ENCODE results near the gene COLEC12.

The COLEC12 gene

DNA sequence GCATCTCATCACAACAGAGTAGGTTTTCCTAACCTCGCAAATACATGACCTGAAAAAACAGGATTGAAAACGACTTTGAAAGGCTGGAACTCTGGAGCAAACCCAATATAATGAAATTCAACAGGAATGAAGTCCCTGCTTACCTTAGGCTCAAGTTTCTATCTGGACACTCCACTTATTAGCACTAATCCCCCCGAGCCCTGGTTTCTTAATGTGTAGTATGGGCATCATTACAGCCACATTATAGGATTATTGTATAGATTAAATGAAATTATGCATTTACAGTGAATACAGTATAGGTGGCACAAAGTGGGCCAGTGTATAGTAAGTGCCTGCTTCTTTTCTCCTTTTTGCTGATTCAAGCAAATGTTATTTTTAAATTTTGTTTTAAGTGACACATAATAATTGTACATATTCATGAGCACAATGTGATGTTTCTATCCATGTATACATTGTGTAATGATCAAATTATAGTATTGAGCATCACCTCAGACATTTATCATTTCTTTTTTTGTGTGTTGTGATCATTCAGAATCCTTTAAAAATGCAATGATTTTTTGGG lies 118.0 kb downstream of the COLEC12 start:
- no peak for FAIRE-seq

DNA sequence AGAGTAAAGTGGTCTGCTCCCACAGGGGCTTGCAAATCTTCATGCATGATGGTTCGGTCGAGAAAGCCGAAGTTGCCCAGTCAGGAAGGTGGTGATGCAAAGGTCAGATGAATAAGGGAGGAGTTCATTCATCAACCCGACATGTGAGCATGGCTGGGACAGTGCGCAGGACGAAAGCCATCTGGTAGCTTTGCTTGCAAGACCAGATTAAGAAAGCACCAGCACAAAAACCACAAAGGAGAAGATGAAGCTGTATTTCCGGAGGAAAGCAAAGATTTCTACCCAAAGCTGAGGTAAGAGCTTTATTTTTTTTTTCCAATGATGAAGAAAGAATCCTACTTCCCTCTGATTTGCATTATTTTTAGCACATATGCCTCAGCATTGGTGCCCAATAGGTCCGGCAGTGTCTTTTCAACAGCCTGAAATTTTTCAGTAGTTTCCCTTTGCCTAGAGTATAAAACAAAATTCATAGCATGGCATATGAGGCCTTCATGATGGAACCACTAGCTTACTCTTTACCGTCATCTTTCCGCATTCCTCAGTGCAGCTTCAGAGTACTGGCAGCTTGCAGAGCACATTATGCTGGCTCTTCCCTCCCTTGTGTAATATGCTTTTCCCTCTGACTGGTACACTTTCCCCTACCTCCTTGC lies 120.7 kb downstream of the COLEC12 start:
- FAIRE-seq, result no peak

DNA sequence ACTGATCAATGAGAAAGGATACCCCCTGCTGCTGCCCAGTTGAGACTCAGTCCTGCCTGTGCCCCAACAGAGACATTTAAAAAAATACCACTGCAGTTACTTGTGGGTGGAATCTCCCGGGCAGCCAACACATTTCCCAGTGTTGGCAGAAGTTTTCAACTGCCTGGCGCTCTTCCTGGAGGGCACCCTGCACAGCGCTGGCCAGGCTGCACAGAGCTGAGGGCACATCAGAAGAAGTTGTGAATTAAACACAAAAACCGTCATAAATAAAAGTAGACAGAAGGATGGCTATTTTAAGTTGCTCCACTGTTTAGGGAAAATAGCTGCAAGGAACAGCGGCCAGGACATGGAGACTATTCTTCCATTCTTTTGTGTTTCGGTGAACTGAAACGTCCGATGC lies 122.4 kb downstream of the COLEC12 start:
- FAIRE-seq, result no peak

DNA sequence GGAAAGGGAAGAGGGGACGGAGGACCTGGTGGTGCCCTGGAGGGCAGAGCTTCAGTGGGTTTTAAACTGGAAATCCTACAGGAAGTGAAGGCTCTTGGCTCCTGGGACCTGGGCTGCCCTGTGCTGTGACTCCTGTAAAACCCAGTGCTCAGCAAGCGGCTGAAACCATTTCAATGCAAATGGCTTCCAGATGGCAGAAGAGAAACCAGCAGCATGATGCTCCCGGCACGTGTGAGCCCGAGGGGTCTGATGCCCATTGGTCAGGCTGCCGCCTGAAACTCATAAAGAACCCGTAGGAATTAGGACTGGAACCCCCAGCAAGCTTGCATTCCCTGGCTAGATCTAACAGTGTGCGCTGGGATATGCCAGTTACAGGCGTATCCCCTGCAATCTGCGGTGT lies 123.4 kb downstream of the COLEC12 start:
- no peak for FAIRE-seq

DNA sequence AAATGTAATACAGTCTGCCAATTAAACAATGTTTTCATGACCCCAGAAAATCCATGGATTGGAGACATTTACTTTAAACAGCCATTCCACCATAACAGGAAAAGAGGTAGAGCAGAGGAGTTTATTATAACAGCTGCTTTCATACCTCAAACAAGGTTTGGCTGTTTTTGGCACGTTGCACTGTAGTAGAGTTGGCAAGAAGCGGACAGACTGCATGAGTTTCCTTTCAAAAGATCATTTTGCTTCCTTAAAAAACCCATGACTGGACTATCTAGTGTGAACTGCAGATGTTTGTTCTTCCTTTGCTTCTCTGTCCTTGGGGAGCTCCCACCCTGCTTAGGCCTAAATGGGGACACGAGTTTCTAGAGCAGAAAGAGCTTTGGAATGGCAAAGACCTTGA lies 124.2 kb downstream of the COLEC12 start:
- FAIRE-seq, result no peak

DNA sequence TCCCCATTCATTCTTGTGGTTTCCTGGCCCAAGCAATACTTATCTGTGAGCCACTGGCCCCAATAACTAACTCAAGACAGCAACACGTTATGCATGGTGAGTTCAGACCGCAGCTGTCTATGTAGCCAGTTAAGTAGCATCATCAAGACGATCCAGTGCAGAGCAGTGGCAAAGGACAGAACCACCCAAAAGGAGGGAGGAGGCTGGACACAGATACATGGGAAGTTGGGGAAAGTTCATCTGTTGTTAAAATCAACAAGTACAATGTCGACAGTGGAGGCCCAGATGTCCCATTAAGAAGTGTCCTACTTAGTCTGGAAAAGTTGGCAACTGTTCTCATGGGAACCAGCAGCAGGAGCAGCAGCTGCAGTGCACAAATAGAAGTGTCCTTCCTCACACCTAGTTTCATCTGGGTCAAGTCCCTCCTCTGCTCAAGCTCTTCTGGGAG lies 125.8 kb downstream of the COLEC12 start:
- FAIRE-seq, result no peak

DNA sequence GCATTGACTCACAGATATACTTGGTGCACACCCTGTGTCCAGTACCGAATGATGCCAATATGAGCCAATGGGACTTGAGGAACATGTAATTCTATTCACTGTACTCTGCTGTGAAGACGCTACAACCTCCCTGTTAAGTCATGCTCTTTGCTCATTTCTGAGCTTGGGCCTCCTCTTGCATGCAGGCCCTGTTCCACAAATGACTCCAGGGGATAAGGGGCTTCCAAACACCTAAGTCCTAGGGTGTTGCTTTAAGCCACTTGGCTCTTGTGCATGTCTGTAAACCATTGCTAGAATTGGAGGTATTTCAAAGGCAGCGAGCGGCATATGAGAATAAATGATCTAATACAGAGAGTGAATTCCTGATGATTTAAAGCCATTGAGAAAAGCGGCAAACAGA lies 126.7 kb downstream of the COLEC12 start:
- FAIRE-seq, result no peak

DNA sequence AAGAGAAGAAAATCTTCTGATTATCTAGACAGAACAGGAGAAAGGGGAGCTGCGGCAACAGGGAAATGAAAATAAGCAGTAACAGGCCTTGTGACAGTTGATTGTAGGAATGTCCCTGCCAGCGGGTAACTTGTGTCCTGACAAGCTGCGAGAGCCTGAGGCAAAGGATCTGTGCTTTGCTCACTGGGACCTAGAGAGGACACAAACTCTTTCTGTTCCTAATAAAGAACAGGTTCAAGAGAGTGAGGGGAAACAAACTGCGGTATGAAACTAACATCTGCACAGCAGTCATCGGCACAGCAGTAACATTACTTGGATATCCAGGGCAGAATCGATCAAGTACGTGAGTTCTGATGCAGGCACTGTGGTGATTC lies 128.9 kb downstream of the COLEC12 start:
- no peak for FAIRE-seq

DNA sequence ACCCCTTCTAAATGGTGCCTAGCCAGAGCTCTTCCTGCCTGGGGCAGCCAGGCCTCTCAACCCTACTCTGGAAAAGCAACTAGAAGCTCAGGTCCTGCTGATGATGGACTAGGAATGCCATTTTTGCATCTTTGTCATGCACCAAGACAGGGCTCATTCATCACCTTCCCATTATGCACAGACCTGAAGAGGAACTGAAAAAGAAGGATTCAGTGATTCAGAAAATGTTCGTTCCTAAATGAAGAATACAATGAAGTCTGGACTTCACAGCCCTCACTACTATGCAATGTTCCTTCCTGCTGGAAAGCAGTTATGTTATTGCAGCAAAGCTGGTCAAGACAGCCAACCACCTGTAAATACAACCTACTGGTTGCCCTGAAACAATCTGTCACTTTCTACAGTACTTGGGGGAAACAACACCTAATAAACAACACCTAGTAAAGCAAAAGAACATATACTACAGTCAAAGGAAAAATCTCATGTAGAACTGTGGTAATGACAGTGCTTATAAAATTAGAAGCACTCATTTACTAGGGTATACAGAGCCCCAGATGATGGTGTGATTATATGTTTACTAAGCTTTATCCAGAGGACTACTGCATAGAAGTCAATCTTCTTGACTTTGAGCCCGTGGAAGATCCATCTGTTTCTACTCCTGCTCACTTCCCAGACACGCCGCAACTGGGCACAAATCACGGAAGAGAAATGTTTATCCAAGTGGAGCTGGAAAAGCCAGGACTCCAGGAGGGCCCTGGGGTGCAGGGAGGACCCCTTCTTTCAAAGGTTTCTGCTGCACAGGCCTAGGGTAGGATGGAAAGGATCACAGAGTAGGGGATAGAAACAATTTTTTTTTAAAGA lies 129.5 kb downstream of the COLEC12 start:
- no peak for FAIRE-seq

DNA sequence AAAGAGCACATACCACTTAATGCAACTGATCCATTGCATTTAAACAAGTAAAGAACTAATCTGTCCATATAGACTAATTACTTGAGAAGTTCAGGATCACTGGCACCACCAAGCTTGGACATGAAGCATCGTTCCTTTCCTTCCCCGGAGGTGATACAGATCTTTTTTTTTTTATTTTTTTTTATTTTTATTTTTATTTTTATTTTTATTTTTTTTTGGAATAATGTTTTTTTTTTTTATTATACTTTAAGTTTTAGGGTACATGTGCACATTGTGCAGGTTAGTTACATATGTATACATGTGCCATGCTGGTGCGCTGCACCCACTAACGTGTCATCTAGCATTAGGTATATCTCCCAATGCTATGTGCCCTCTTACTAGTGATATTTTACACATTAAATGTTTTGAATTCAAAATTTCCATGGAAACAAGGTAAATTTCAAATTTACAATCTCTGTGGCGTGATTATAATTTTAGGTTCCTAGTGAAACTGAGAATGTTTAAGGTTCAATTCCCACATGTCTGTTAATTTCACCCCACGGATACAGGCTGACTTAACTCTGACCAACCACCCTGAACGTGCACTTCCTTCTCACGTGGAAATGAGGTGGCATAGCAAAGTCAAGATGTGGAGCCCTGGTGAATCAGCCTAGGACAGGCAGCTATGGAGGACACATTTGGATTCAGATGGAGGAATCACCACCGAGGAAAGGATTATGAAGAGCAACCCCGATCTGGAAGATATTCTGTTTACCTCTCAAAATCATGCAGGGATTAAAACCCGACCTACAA lies 131.1 kb downstream of the COLEC12 start:
- FAIRE-seq, result no peak

DNA sequence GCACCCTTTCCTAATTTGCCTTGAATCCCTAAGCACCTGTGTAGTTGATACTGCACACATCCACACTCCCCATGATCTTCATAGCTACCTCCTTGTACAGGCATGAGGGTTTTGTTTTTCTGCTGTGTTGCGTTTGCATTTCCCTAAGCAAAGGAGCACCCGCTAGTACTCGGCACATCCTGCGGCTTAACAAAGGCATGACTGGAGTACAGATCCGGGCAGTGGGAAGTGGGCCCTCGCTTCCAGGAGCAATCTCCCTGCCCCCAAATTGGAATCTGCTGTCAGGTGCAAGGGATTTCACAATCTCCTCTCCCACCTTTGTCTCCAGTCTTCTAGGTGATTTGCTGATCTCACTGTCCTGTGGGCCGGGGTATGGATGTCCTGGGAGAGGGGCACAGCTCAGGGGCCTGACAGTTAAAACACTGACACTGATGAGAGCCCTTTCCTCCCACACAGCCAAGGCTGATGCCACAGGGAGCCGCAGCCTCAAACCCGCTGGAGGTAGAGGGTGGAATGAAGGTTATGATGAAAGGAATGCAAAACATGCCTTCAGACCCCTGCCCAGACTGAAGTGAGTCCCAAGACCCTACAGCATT lies 133.9 kb downstream of the COLEC12 start:
- FAIRE-seq, result no peak

DNA sequence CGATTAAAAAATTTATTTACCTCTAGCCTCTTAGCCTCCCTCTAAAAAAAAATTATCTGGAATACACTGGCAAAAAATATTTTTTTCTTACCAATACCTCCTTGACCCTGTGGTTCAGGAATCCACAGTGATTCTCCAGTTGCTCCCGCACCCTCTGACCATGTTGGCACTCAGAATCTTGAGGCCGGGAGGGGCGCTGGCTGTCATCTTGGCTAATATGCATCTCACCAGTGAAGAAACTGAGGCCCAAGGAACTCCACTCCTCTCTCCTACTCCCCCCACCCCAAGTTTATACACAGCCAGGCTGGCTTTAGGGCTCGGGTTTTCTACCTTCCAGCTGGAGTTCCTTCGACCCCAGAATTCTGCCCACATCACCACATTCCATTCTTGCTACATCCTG lies 134.8 kb downstream of the COLEC12 start:
- FAIRE-seq, result no peak

DNA sequence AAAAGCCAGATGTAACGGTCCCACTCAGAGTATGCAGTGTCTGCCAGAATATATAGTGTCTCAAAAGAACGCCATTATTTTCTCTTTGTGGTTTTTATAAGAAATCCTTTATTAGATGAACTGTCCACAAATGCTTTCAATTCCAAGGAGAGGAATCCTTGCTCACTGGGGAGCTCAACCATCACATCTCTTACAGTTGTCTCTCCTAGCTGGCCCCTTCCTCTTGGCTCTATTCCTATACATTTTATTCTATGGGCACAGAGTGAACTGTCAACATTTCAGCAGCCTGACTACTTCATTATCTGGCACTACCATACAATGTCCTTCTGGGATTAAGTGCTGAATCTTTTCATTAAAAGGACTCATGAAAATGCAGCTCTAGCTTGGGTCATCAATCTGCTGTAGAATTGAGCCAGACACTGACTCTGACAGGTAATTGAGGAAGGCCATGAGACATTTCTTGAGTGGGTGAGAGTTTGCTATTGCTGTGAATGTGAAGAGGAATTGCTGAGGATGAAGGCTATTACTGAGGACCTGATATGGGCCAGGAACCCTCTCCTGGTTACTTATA lies 136.2 kb downstream of the COLEC12 start:
- no peak for FAIRE-seq

DNA sequence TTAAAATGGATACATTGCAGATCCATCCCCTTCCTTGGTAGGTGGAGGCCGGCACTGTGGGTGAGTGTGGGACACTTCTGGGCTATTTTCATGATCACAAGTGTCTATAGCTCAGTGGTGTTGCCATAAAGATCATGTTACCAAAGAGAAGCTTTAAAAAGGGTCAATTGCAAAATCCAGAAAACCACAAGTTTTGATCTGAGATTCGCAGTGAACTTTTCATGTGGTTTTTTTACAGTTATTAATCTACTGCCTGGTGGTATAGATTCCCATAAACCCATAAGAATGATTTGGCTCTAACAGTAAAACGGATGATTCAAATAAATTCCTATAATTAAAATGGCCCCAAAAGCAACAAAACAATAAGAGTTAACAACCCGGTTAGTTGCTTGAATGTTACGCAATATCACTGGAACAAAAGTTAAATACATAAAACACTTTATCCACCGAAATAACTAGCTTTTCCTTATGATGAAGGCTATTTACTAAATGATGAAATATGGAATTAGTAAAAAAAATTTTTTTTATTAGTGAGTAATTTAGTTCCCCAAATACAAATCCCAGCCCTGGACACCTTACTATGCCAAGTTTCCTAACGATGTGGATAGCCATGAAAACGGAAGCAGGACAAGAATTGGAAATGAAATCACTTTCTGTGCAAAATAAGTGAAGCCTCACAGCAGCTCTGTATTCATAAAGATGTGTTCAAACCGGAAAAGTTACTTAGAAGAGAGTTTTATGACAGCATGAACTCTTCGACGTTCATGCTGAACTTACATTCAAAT lies 137.0 kb downstream of the COLEC12 start:
- no peak for FAIRE-seq

DNA sequence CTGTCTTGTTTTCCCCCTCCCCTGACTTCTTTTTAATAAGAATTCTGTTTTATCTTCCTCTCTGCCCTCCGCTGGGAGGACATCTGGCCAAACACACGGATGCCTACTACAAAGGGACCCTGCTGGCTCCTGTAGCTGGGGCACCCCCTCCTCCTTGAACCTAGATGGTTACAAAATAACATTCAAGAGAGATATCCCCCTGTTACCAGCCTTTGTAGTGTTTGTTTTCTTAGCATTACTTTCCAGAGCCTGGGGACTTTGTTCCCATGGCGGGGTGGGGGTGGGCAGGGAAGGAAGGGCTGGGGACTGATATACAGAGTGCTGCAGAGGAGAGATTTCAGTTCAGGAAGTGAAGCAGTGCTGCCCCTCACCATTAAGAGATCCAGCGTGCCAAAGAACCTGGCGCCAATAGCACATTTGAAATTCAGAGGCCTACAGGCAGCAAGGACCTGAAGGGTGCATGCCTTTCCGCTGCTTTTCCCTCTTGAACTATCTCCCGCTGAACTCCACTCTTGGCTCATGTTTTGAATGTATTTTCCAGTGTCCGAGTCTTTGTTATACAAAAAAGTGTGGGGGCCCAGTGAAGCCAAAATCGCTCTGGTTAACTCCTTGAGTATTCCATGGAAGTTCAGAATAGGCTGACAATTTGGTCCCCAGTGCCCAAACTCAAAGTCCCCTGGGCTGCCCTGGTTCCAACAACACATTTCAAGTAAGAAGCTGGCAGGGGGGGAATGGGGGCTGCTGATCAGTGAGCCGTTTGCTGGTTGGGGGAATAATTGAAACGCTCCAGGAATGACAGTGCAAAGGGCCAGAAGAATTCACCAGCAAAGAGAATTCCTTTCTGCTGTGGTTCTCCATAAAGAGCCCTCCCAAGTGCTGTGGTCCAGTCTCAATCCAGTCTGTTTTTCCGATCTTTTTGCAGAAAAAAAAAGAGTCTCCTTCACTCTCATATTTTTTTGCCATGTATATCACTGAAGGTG lies 137.9 kb downstream of the COLEC12 start:
- no peak for FAIRE-seq

DNA sequence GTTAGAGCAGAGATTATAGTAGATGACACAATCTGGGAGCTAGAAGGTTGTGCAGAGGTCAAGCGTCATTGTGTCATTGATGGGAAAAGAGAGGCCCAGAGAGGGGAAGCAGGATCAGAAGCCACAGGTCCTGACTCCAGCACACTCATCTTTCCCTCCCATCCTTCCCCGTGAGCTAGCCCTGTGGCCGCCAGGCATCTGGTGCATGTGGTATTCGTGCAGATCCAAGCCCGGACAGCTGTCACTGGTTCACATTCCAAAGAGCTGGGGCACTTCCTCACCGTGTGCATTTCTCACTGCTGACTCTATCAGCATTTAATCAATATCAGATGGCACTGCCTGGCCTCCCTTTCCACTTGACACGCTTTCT lies 138.6 kb downstream of the COLEC12 start:
- no peak for FAIRE-seq

DNA sequence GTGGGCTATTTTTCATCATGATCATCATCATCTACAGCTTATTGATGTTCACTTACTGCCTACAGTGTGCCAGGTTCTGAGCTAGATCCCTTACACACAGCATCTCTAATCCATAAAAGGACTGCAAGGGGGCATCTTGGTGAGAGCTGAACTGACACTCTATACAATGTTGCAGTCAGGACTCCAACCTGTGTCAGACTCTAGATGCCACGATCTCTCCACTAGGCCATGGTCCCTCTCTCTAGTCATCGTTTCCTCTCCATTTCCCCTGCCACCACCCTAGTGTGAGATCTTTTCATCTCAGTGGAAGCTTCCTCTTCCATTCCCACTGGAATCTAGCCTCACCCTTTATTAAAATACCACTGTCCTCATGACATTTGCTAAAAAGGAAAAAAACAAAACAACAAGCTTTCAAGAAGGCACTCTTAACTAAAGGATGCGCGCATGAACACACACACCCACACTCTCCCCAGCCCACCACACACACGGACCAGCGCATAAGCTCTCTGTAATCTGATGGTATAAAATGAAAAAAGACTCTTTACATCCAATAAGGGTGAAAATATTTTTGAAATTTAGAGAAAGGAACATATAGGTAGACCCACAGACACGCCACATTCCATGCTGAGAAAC lies 139.3 kb downstream of the COLEC12 start:
- no peak for FAIRE-seq

DNA sequence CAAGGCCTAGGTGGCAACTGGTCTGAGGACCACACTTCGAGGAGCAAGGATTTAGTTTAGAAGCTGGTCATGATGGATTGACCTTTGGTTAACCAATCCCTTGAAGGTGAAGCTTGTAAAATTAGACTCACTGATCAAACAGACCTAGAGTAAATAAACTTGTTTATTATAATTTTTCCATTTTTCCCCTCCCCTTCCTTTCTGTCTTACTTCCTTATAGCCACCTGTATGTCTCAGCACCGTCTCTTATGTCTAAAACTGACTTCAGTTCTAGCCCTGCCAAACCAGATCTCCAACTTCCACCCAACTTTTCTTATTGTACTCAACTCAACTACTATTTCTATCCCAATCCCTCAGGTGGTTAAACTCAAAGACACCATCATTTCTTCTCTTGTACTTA lies 139.8 kb downstream of the COLEC12 start:
- FAIRE-seq, result no peak

DNA sequence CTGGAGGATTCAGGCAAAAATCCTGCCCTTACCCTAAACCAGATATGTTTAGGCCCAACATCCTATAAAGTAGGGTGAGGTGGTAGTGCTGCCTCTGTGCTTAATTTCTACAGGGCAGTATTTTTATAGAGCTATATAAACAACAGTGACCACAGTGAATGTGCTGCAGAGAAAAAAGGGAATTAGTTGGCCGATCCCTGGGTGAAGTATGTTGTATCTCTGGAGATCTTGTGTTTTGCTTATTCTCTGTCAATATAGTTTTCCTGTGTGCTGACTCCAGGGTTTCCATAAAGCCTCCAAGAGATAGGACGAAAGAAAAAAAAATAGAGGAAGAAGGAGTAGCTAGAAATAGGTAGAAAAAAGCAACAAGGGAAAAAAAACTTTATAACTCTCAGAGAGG lies 143.7 kb downstream of the COLEC12 start:
- no peak for FAIRE-seq

DNA sequence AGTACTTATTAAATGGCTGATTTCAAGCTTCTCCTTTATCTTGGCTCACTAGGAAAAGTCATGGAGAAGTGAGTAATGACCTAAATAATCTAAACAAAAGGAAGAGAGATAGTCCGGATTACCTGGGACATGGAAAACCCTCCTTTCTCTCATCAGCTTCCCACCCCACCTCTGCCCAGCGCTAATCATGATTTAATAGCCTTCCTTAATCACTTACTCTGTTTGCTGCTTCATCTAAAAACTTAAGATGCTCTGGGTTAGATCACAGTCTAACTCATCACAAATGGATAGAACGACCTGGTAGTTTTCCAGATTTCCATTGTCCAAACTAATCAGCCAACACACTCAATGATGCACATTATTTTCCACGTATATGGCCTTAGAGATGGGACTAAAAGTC lies 144.8 kb downstream of the COLEC12 start:
- no peak for FAIRE-seq
